ENCODE measurements around the gene EIF4G3.

DNA sequence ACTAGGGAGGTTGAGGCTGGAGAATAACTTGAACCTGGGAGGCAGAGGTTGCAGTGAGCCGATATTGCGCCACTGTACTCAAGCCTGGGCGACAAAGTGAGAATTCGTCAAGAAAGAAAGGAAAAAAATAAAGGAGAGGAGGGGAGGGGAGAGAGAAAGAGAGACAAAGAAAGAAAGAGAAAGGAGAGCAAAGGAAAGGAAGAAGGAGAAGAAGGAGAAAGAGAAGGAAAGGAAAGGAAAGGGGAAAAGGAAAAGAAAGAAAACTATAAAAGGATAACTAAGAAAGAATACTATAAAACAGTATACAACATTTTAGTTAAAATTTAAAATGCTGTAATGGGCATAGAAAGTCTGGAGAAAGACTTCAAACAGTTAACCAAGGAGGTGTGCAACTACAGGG is 33.6 kb downstream of the EIF4G3 start:
- TF ChIP-seq, protein P1, sequence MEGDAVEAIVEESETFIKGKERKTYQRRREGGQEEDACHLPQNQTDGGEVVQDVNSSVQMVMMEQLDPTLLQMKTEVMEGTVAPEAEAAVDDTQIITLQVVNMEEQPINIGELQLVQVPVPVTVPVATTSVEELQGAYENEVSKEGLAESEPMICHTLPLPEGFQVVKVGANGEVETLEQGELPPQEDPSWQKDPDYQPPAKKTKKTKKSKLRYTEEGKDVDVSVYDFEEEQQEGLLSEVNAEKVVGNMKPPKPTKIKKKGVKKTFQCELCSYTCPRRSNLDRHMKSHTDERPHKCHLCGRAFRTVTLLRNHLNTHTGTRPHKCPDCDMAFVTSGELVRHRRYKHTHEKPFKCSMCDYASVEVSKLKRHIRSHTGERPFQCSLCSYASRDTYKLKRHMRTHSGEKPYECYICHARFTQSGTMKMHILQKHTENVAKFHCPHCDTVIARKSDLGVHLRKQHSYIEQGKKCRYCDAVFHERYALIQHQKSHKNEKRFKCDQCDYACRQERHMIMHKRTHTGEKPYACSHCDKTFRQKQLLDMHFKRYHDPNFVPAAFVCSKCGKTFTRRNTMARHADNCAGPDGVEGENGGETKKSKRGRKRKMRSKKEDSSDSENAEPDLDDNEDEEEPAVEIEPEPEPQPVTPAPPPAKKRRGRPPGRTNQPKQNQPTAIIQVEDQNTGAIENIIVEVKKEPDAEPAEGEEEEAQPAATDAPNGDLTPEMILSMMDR (IDR thresholded peaks at IDR 0.05), result no peak
- TF ChIP-seq POLR2A (IDR thresholded peaks at IDR 0.05), result no peak
